Measurements from ENCODE around the gene PRDM16.
"Not testable (repeated sequence)": the region's sequence is repeated elsewhere in the genome, so short reads cannot be mapped to it uniquely, and the experiment has no call there.

Gene PRDM16

DNA sequence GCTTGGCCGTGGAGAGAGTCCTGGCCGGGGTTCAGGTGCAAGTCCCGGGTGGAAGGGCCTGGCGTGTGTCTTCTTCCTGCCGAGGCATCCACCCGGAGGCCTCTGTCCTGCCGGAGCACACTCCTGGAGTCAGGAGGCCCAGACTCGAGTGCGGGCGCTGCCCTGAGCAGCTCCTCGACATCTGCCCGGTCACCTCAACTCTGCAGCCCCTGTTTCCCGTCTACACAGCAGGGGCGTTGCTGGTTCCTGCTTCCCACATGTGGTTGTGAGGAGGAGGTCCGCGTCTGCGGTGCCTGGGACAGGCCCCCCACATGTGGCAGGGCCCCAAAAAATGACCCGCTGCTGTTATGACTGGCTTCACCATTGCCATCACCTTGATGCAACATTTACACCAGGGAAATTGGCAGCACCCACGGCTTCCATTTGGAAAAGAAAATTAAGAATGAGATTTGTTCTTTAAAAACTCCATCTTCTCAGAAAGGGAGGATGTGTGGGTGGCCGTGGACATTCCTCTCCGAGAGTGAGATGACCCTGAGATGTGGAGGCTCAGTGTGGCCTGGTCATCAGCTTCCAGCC is 169.8 kb downstream of the PRDM16 start:
- no peak overlapping the region for H3K9ac ChIP-seq (ENCODE audit: low read depth, low read length, poor library complexity, severe bottlenecking)
- H3K4me3 ChIP-seq (ENCODE audit: low read length, poor library complexity, severe bottlenecking), result no peak overlapping the region
- no peak overlapping the region for H3K4me2 ChIP-seq (ENCODE audit: low read depth, low read length, poor library complexity, severe bottlenecking)
- TF ChIP-seq, protein P1, sequence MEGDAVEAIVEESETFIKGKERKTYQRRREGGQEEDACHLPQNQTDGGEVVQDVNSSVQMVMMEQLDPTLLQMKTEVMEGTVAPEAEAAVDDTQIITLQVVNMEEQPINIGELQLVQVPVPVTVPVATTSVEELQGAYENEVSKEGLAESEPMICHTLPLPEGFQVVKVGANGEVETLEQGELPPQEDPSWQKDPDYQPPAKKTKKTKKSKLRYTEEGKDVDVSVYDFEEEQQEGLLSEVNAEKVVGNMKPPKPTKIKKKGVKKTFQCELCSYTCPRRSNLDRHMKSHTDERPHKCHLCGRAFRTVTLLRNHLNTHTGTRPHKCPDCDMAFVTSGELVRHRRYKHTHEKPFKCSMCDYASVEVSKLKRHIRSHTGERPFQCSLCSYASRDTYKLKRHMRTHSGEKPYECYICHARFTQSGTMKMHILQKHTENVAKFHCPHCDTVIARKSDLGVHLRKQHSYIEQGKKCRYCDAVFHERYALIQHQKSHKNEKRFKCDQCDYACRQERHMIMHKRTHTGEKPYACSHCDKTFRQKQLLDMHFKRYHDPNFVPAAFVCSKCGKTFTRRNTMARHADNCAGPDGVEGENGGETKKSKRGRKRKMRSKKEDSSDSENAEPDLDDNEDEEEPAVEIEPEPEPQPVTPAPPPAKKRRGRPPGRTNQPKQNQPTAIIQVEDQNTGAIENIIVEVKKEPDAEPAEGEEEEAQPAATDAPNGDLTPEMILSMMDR (conservative IDR thresholded peaks at IDR 0.05; ENCODE audit: low read length), result no peak
- no peak for TF ChIP-seq EZH2phosphoT487 (IDR thresholded peaks at IDR 0.05; ENCODE audit: borderline replicate concordance)
- no peaks in the 10 kb centered on the region for H3K9me3 ChIP-seq (ENCODE audit: insufficient read depth, low read depth, low read length)
- no peak overlapping the region for H2AFZ ChIP-seq (ENCODE audit: low read length)
- no peaks in the 10 kb centered on the region for H4K20me1 ChIP-seq (ENCODE audit: insufficient read depth, low read length, poor library complexity, severe bottlenecking)
- no peaks in the 10 kb centered on the region for H3K79me2 ChIP-seq (ENCODE audit: insufficient read depth, low read length)
- H3K4me1 ChIP-seq (ENCODE audit: insufficient read depth, low read length, poor library complexity, severe bottlenecking), result no peaks in the 10 kb centered on the region
- no peaks in the 10 kb centered on the region for H3K9me2 ChIP-seq (replicated peaks; ENCODE audit: low read depth, low read length)
- peaks cover 1% of the 10 kb centered on the region; the same call in 1 of the 2 replicates for H3K36me3 ChIP-seq (ENCODE audit: insufficient read depth, low read length)
- no peaks in the 10 kb centered on the region for H3K27me3 ChIP-seq (ENCODE audit: insufficient read depth, low read length, poor library complexity, severe bottlenecking)
- no peaks in the 10 kb centered on the region for H3F3A ChIP-seq (ENCODE audit: low read depth)

DNA sequence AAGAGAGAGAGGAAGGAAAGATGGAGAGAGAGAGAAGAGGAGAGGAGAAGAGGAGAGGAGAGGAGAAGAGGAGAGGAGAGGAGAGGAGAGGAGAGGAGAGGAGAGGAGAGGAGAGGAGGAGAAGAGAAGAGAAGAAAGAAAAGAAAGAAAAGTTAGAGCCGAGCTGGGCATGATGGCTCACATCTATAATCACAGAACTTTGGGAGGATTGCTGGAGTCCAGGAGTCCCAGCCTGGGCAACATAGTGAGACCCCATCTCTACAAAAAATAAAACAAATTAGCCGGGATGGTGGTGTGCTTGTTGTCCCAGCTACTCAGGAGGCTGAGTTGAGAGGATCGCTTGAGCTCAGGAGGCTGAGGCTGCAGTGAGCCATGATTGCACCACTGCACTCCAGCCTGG is 171.0 kb downstream of the PRDM16 start:
- not testable (repeated sequence) for H3K4me3 ChIP-seq (ENCODE audit: low read length, poor library complexity, severe bottlenecking); H3K9me2 ChIP-seq (replicated peaks; ENCODE audit: low read depth, low read length); H3F3A ChIP-seq (ENCODE audit: low read depth); H3K9me3 ChIP-seq (ENCODE audit: insufficient read depth, low read depth, low read length); H3K4me1 ChIP-seq (ENCODE audit: insufficient read depth, low read length, poor library complexity, severe bottlenecking); H3K36me3 ChIP-seq (ENCODE audit: insufficient read depth, low read length); H3K79me2 ChIP-seq (ENCODE audit: insufficient read depth, low read length); H3K4me2 ChIP-seq (ENCODE audit: low read depth, low read length, poor library complexity, severe bottlenecking); H4K20me1 ChIP-seq (ENCODE audit: insufficient read depth, low read length, poor library complexity, severe bottlenecking); H2AFZ ChIP-seq (ENCODE audit: low read length); H3K9ac ChIP-seq (ENCODE audit: low read depth, low read length, poor library complexity, severe bottlenecking); H3K27me3 ChIP-seq (ENCODE audit: insufficient read depth, low read length, poor library complexity, severe bottlenecking)

DNA sequence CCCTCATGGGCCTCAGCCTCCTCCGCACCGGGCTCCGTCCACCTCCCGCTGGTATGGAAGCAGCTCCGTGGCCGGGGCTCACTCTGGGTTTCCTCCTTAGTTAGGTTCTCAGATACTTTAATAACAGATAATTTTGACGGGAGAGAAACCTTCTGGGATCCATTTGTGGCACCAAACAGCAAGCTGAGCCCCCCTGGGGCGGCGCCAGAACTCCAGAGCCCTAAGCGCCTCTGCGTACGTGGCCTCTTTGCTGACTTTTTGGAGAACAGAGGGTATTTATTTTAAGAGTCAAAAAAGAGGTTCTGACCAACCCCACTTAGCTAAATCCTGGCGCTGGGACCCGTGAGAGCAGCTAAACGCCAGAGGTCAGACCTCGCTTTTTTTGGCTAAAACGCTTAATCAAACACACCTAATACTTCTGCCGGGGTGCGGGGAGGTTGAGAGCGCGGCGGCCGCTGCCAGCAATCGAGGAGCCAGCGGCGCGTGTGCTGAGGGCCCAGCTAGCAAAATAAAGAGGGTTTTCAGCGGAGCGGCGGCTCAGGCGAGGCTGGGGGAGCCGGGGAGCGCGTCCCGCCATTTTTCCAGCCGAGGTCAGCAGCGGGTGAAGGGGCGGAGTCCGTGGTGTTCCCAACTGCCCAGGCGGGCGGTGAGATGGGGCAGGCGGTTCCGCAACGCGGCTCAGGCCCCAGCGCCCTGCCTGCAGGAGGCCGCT is 171.7 kb downstream of the PRDM16 start:
- Histone ChIP-seq H3F3A (ENCODE audit: low read depth) (no peaks in the 10 kb centered on the region), H2AFZ (ENCODE audit: low read length) (no peak overlapping the region), H3K4me3 (ENCODE audit: low read length, poor library complexity, severe bottlenecking) (no peak overlapping the region), H3K27me3 (ENCODE audit: insufficient read depth, low read length, poor library complexity, severe bottlenecking) (no peaks in the 10 kb centered on the region), H3K9me3 (ENCODE audit: insufficient read depth, low read depth, low read length) (no peaks in the 10 kb centered on the region), H3K9me2 (replicated peaks; ENCODE audit: low read depth, low read length) (no peaks in the 10 kb centered on the region), H3K36me3 (ENCODE audit: insufficient read depth, low read length) (peaks cover 13% of the 10 kb centered on the region; the same call in 1 of the 2 replicates), H3K9ac (ENCODE audit: low read depth, low read length, poor library complexity, severe bottlenecking) (no peak overlapping the region), H3K4me1 (ENCODE audit: insufficient read depth, low read length, poor library complexity, severe bottlenecking) (no peaks in the 10 kb centered on the region), H3K4me2 (ENCODE audit: low read depth, low read length, poor library complexity, severe bottlenecking) (no peak overlapping the region), H3K79me2 (ENCODE audit: insufficient read depth, low read length) (no peaks in the 10 kb centered on the region), H4K20me1 (ENCODE audit: insufficient read depth, low read length, poor library complexity, severe bottlenecking) (no peaks in the 10 kb centered on the region)
- TF ChIP-seq EZH2phosphoT487 (IDR thresholded peaks at IDR 0.05; ENCODE audit: borderline replicate concordance), result no peak
- TF ChIP-seq, protein P1 (conservative IDR thresholded peaks at IDR 0.05; ENCODE audit: low read length), result no peak

DNA sequence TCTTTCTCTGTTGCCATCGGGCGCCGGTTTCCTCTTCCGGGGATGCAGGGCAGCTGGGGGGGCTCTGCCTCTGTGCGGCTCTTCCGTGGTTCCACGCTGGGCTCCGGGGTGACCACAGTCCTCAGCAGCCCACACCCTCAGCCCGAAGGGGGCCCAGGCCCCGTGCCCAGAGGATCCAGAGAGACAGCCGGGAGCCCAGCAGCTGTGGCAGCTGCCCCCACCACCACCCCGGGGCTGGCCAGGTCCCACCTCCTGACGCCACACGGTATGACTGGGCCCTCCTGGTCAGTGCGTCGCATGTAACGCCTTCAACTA is 172.2 kb downstream of the PRDM16 start:
- H3K36me3 ChIP-seq (ENCODE audit: insufficient read depth, low read length), result peaks cover 13% of the 10 kb centered on the region; the same call in 1 of the 2 replicates
- no peaks in the 10 kb centered on the region for H3K9me3 ChIP-seq (ENCODE audit: insufficient read depth, low read depth, low read length)
- no peaks in the 10 kb centered on the region for H3K9me2 ChIP-seq (replicated peaks; ENCODE audit: low read depth, low read length)
- H3K4me3 ChIP-seq (ENCODE audit: low read length, poor library complexity, severe bottlenecking), result no peak overlapping the region
- H3K79me2 ChIP-seq (ENCODE audit: insufficient read depth, low read length), result no peaks in the 10 kb centered on the region
- no peak overlapping the region for H3K9ac ChIP-seq (ENCODE audit: low read depth, low read length, poor library complexity, severe bottlenecking)
- H3F3A ChIP-seq (ENCODE audit: low read depth), result no peaks in the 10 kb centered on the region
- TF ChIP-seq, protein P1 (conservative IDR thresholded peaks at IDR 0.05; ENCODE audit: low read length), result no peak
- no peak for TF ChIP-seq EZH2phosphoT487 (IDR thresholded peaks at IDR 0.05; ENCODE audit: borderline replicate concordance)
- no peak overlapping the region for H3K4me2 ChIP-seq (ENCODE audit: low read depth, low read length, poor library complexity, severe bottlenecking)
- no peaks in the 10 kb centered on the region for H3K4me1 ChIP-seq (ENCODE audit: insufficient read depth, low read length, poor library complexity, severe bottlenecking)
- no peak overlapping the region for H2AFZ ChIP-seq (ENCODE audit: low read length)
- H3K27me3 ChIP-seq (ENCODE audit: insufficient read depth, low read length, poor library complexity, severe bottlenecking), result no peaks in the 10 kb centered on the region
- no peaks in the 10 kb centered on the region for H4K20me1 ChIP-seq (ENCODE audit: insufficient read depth, low read length, poor library complexity, severe bottlenecking)
